IMR-90 (cell line): ENCODE results near the gene CDH12.
"Not testable (repeated sequence)": the region's sequence is repeated elsewhere in the genome, so short reads cannot be mapped to it uniquely, and the experiment has no call there.

Source experiments
- CEBPB ChIP-seq: IDR thresholded peaks from 2 replicates; pipeline ENCODE4 v1.6.1; 2012; ENCODE audit warnings: low read depth, low read length, improper control_type of control experiment
- CTCF ChIP-seq: conservative IDR thresholded peaks from 2 replicates; pipeline ENCODE4 v1.5.1; 2012; ENCODE audit warnings: mild to moderate bottlenecking, low read depth, low read length, improper control_type of control experiment
- ELK1 ChIP-seq: fragments of 150-350 bp; IDR thresholded peaks from 2 replicates; pipeline ENCODE4 v1.6.1; 2016; ENCODE audit warnings: low read depth, mild to moderate bottlenecking, low read length, moderate library complexity, borderline replicate concordance
- MAFK ChIP-seq: IDR thresholded peaks from 2 replicates; pipeline ENCODE4 v1.6.1; 2012; ENCODE audit warnings: low read depth, low read length, improper control_type of control experiment
- MAZ ChIP-seq: IDR thresholded peaks from 2 replicates; pipeline ENCODE4 v1.6.1; 2012; ENCODE audit warnings: low read depth, mild to moderate bottlenecking, low read length, improper control_type of control experiment, moderate library complexity, borderline replicate concordance
- MXI1 ChIP-seq: IDR thresholded peaks from 2 replicates; pipeline ENCODE4 v1.6.1; 2012; ENCODE audit warnings: low read depth, mild to moderate bottlenecking, low read length, moderate library complexity, borderline replicate concordance
- POLR2A ChIP-seq: IDR thresholded peaks from 2 replicates; pipeline ENCODE4 v1.6.1; 2012; ENCODE audit warnings: mild to moderate bottlenecking, low read depth, low read length
- RAD21 ChIP-seq: IDR thresholded peaks from 2 replicates; pipeline ENCODE4 v1.6.1; 2012; ENCODE audit warnings: low read length, improper control_type of control experiment
- RCOR1 ChIP-seq: IDR thresholded peaks from 2 replicates; pipeline ENCODE4 v1.6.1; 2012; ENCODE audit warnings: mild to moderate bottlenecking, low read length, improper control_type of control experiment; ENCODE audit not compliant: insufficient replicate concordance
- SMC3 ChIP-seq: fragments of 150-350 bp; IDR thresholded peaks from 2 replicates; pipeline ENCODE4 v1.6.1; 2016; ENCODE audit warnings: low read depth, mild to moderate bottlenecking, antibody characterized with exemption, low read length, moderate library complexity

GRCh38 chr5:21985799-21986198 lies 867.3 kb downstream of the CDH12 start:
- TF ChIP-seq CTCF, ELK1, CEBPB, POLR2A, MAFK, SMC3, RCOR1, MAZ, RAD21, MXI1: not testable (repeated sequence)
